Peyer's patch (tissue), 4 donors: ENCODE data around the gene TMEM106A.

ENCODE experiments used
- CTCF ChIP-seq, 6 experiments: fragments of 450-650 bp in 4 of 6; fragments of 200-600 bp in 2 of 6; sonication (generic) in 1 of 6; IDR thresholded peaks; one replicate each; pipeline ENCODE4 v1.5.1; 2017 to 2019; ENCODE audit warnings: antibody characterized with exemption in 6 of 6, mild to moderate bottlenecking in 3 of 6, moderate library complexity in 1 of 6
- POLR2A ChIP-seq, 2 donors: fragments of 450-650 bp; IDR thresholded peaks; one replicate each; pipeline ENCODE4 v1.5.1; 2017; ENCODE audit warnings: antibody characterized with exemption in 2 of 2, mild to moderate bottlenecking in 2 of 2, moderate library complexity in 2 of 2

GRCh38 chr17:43213545-43213944 is 1.9 kb downstream of the TMEM106A start:
- TF ChIP-seq POLR2A (IDR thresholded peaks at IDR 0.05), result no peak
- no peak for TF ChIP-seq CTCF (IDR thresholded peaks at IDR 0.05)
